Tibial artery (tissue), 4 donors: ENCODE data around the gene CAMK2B.
"Not testable (repeated sequence)": the region's sequence is repeated elsewhere in the genome, so short reads cannot be mapped to it uniquely, and the experiment has no call there.

Source experiments
- DNase-seq, 2 donors: peaks; one replicate each; pipeline ENCODE4 v3.0.0-alpha.2; 2019
- H3K27ac ChIP-seq, 2 donors: fragments of 200-600 bp; sonication (generic) in 1 of 2; 1 replicate in 1 of 2; 2 replicates in 1 of 2; pipeline ENCODE4 v1.5.1; 2018 to 2019; ENCODE audit warnings: mild to moderate bottlenecking in 1 of 2
- H3K27me3 ChIP-seq, 2 donors: fragments of 200-600 bp; sonication (generic) in 1 of 2; one replicate each; pipeline versions ENCODE4 v1.5.1 to v1.6.0; 2016 to 2019
- H3K36me3 ChIP-seq, 3 donors: fragments of 200-600 bp; sonication (generic) in 2 of 3; one replicate each; pipeline ENCODE4 v1.5.1; 2016 to 2019; ENCODE audit warnings: mild to moderate bottlenecking in 2 of 3
- H3K4me1 ChIP-seq, 4 donors: fragments of 200-600 bp; sonication (generic) in 2 of 4; 1 replicate in 3 of 4; 2 replicates in 1 of 4; pipeline ENCODE4 v1.5.1; 2016 to 2019
- H3K4me3 ChIP-seq, 2 donors: fragments of 200-600 bp; sonication (generic) in 1 of 2; 1 replicate in 1 of 2; 2 replicates in 1 of 2; pipeline ENCODE4 v1.5.1; 2018 to 2019; ENCODE audit warnings: mild to moderate bottlenecking in 2 of 2
- H3K9me3 ChIP-seq, 3 donors: fragments of 200-600 bp; sonication (generic) in 1 of 3; one replicate each; pipeline ENCODE4 v1.5.1; 2016 to 2019
- intact Hi-C: fragments of 100-400 bp; cut with DNase I; formaldehyde crosslinking; loops from one replicate; pipeline ENCODE4 v1.15.0; 2023; ENCODE audit warnings: low total_unique reads
- TF ChIP-seq, protein P1 (sequence below), 2 experiments: fragments of 200-600 bp in 1 of 2; fragments of 450-650 bp in 1 of 2; IDR thresholded peaks; one replicate each; pipeline ENCODE4 v1.5.1; 2017 to 2019; ENCODE audit warnings: antibody characterized with exemption in 2 of 2, mild to moderate bottlenecking in 1 of 2, moderate library complexity in 1 of 2

Gene CAMK2B

DNA sequence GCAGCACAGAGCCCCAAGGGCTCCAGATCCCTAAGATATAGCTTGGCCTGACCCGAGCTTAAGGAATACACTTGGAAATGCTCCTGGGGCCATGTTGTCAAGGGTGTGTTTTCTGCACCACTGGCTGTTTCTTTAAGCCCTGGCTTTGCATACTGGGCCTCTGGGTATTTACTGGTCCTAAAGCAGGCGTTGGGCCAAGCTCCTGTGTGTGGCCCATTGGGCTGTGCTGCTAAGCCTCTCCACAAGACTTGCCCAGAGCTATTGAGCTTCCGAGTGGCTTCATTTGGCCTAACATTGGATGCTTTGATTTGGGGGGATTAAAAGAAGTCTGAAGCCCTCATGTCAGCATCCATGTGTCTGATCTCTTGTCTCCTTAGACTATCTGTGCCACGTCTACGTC is 119.4 kb downstream of the CAMK2B start:
- Histone ChIP-seq H3K27ac (no peak overlapping the region), H3K27me3 (no peaks in the 10 kb centered on the region), H3K4me1 (peaks cover 0 to 15% (median 12%) of the 10 kb centered on the region in 4 donors), H3K4me3 (no peak overlapping the region), H3K9me3 (no peaks in the 10 kb centered on the region), H3K36me3 (peaks cover 53 to 73% (median 67%) of the 10 kb centered on the region in 3 donors)
- intact Hi-C loops = no loop called here
- no peak for DNase-seq
- TF ChIP-seq, protein P1, sequence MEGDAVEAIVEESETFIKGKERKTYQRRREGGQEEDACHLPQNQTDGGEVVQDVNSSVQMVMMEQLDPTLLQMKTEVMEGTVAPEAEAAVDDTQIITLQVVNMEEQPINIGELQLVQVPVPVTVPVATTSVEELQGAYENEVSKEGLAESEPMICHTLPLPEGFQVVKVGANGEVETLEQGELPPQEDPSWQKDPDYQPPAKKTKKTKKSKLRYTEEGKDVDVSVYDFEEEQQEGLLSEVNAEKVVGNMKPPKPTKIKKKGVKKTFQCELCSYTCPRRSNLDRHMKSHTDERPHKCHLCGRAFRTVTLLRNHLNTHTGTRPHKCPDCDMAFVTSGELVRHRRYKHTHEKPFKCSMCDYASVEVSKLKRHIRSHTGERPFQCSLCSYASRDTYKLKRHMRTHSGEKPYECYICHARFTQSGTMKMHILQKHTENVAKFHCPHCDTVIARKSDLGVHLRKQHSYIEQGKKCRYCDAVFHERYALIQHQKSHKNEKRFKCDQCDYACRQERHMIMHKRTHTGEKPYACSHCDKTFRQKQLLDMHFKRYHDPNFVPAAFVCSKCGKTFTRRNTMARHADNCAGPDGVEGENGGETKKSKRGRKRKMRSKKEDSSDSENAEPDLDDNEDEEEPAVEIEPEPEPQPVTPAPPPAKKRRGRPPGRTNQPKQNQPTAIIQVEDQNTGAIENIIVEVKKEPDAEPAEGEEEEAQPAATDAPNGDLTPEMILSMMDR (IDR thresholded peaks at IDR 0.05) = no peak

DNA sequence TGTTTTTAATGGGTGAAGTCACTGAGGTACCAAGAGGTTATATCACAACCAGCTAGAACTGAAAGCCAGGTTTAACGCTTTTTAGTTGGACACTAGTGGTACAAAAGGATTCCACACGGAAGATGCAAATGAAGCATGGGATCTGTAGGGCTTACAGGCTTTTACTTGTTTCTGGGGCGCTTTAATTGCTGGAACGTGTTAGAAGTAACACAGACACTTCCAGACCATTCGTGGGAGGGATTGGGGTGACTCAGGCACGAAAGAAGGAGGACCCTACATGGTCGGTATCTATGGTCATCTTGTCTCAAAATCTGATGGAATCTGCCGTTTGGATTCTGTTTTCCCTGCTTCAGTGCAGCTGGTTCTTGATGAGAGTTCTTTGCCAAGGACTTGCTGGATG is 123.6 kb downstream of the CAMK2B start:
- intact Hi-C loops = no loop called here
- peaks cover 0 to 15% (median 12%) of the 10 kb centered on the region in 4 donors for H3K4me1 ChIP-seq
- no peaks in the 10 kb centered on the region for H3K9me3 ChIP-seq
- peak overlapping the region; percentile 88 to 98 for H3K4me3 ChIP-seq
- H3K36me3 ChIP-seq = peaks cover 12 to 31% (median 25%) of the 10 kb centered on the region in 3 donors
- TF ChIP-seq, protein P1 (IDR thresholded peaks at IDR 0.05) = no peak
- no peaks in the 10 kb centered on the region for H3K27me3 ChIP-seq
- H3K27ac ChIP-seq = peak overlapping the region; percentile 78 to 84
- DNase-seq = no peak

DNA sequence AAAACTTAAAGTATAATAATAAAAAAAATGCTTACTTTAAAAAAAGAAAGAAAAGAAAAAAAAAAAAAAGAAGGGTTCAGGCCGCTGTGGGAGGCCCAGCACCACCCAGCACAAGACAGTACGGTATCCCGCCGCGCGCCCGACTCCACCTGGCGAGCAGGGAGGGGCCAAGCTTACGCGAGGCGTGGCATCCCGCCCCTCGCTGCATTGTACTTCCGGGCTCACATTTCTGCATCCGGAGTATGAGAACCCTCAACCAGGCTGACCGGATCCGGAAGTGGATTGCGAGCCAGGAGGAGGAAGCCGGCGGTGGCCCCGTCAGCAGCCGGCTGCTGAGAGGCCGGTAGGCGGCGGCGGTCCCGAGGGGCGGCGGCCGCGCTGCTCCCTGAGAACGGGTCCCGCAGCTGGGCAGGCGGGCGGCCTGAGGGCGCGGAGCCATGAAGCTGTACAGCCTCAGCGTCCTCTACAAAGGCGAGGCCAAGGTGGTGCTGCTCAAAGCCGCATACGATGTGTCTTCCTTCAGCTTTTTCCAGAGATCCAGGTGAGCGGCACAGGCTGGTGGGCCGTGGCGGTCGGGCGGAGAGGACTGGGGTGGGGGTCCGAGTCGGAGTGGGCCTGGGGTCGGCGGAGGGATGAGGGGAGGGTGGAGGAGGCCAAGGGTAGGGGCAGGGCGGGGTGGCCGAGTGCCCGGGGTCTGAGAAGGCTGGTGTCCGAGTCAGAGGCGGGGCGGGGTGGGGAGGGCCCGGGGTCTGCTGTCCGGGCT is 124.5 kb downstream of the CAMK2B start, which contains the start of gene YKT6:
TSS of gene YKT6 (plus strand) at position 280 of the 763 bp plus-strand sequence. CDS start at position 438, 158 bp downstream.
- Histone ChIP-seq H3K27ac (peak within 1 kb of the TSS; percentile 78 to 84), H3K36me3 (peaks cover 5 to 22% (median 15%) of the 10 kb centered on the region in 3 donors), H3K9me3 (no peaks in the 10 kb centered on the region), H3K4me1 (peaks cover 0 to 15% (median 12%) of the 10 kb centered on the region in 4 donors), H3K27me3 (no peaks in the 10 kb centered on the region), H3K4me3 (peak within 1 kb of the TSS; percentile 88 to 98)
- intact Hi-C loops = no loop called here
- DNase-seq = peak; percentile 89 to 93
- TF ChIP-seq, protein P1 (IDR thresholded peaks at IDR 0.05) = peak; percentile 57 to 69

DNA sequence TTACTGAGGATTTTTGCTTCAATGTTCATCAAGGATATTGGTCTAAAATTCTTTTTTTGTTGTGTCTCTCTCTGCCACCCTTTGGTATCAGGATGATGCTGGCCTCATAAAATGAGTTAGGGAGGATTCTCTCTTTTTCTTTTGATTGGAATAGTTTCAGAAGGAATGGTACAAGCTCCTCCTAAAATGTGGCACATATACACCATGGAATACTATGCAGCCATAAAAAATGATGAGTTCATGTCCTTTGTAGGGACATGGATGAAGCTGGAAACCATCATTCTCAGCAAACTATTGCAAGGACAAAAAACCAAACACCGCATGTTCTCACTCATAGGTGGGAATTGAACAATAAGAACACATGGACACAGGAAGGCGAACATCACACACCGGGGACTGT is 125.2 kb downstream of the CAMK2B start:
- H3K27me3 ChIP-seq, DNase-seq, intact Hi-C loops, H3K27ac ChIP-seq, H3K9me3 ChIP-seq: not testable (repeated sequence)
- H3K36me3 ChIP-seq = peaks cover 5 to 14% (median 8%) of the 10 kb centered on the region in 3 donors
- peak overlapping the region in 1 of 2 donors; percentile 98 for H3K4me3 ChIP-seq
- peaks cover 0 to 15% (median 12%) of the 10 kb centered on the region in 4 donors for H3K4me1 ChIP-seq

DNA sequence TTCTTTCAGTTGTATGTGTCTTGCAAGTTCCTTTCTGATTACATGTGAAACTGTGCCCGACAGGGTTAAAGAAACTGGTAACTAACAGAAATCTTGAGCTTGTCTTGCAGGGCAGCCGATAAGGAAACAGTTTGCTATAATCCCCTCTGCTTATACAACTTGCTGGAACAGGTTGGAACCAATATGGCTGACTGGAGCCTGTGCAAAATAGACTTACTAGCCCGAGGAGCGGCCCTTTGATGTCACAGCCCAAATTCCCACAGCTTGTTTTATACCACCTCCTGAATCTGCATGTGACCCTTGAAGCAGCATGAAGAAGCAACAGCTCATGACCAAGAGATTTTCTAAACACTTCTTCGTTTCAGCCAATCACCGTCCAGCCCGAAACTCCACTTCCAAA is 127.9 kb downstream of the CAMK2B start:
- Histone ChIP-seq H3K9me3 (no peaks in the 10 kb centered on the region), H3K27me3 (peaks cover 0 to 12% of the 10 kb centered on the region in 2 donors), H3K4me1 (peaks cover 0 to 12% (median 10%) of the 10 kb centered on the region in 4 donors), H3K36me3 (no peaks in the 10 kb centered on the region), H3K4me3 (no peak overlapping the region), H3K27ac (no peak overlapping the region)
- no peak for DNase-seq
- TF ChIP-seq, protein P1 (IDR thresholded peaks at IDR 0.05) = no peak
- intact Hi-C loops = loop anchor here (5.0 kb wide), 1 partner anchor 125 kb away; no protein-coding TSS in a partner anchor

DNA sequence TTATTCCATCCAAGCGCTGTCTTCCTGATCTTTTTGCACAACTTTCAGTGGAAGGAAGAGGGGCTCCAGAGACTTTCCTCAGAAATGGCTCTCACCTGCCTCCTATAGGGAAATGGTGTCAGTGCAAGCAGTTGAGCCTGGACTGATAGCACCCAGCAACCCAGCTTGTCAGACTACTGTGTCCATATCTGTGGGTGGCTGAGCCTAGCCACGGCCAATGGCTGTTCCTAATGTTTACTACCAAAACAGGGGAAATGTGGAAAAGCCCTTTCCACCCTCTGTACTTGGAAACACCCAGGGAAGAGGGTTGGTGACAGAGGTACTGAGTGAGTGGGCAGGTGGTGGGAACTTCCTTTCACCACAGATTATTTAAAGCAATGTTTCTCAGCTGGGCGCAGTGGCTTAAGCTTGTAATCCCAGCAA is 128.9 kb downstream of the CAMK2B start:
- intact Hi-C loops = loop anchor here (5.0 kb wide), 1 partner anchor 124 kb away; no protein-coding TSS in a partner anchor
- Histone ChIP-seq H3K36me3 (no peaks in the 10 kb centered on the region), H3K27ac (no peak overlapping the region), H3K4me3 (no peak overlapping the region), H3K9me3 (no peaks in the 10 kb centered on the region), H3K27me3 (peaks cover 0 to 15% of the 10 kb centered on the region in 2 donors), H3K4me1 (peaks cover 0 to 2% (median 1%) of the 10 kb centered on the region in 4 donors)
- TF ChIP-seq, protein P1 (IDR thresholded peaks at IDR 0.05) = peak; percentile 61 to 69
- no peak for DNase-seq
